Skeletal muscle tissue (tissue), 4 donors: ENCODE results near the gene CSNK2B. TPM values are rescaled to one million over a fixed set of nuclear protein-coding genes. Genes with fewer than 3 reads are reported as not detected.

Experiments
- H3K27ac ChIP-seq: one replicate; pipeline ENCODE4 v1.7.0; 2013; ENCODE audit warnings: mild to moderate bottlenecking, low read depth, low read length, inconsistent platforms
- H3K27me3 ChIP-seq, 3 donors: one replicate each; pipeline ENCODE4 v1.7.0; 2013; ENCODE audit warnings: low read length in 3 of 3; ENCODE audit not compliant: control insufficient read depth in 3 of 3, insufficient read depth in 3 of 3
- H3K36me3 ChIP-seq, 3 donors: one replicate each; pipeline ENCODE4 v1.7.0; 2013; ENCODE audit warnings: low read length in 3 of 3; ENCODE audit not compliant: control insufficient read depth in 3 of 3, insufficient read depth in 3 of 3
- H3K4me1 ChIP-seq, 3 donors: one replicate each; pipeline ENCODE4 v1.7.0; 2013; ENCODE audit warnings: low read length in 3 of 3, mild to moderate bottlenecking in 3 of 3; ENCODE audit not compliant: control insufficient read depth in 3 of 3, insufficient read depth in 3 of 3
- H3K4me3 ChIP-seq, 3 donors: one replicate each; pipeline ENCODE4 v1.7.0; 2013; ENCODE audit warnings: low read length in 3 of 3
- H3K9ac ChIP-seq, 3 donors: one replicate each; pipeline ENCODE4 v1.7.0; 2013; ENCODE audit warnings: low read length in 3 of 3, mild to moderate bottlenecking in 3 of 3, moderate library complexity in 2 of 3, low read depth in 1 of 3
- H3K9me3 ChIP-seq, 3 donors: one replicate each; pipeline ENCODE4 v1.7.0; 2013; ENCODE audit warnings: low read length in 3 of 3; ENCODE audit not compliant: control insufficient read depth in 3 of 3
- total RNA-seq: library from RNA; depleted of rRNA; stranded (reverse); fragments of >200 nt; gene quantifications from one replicate; pipeline ENCODE4 v1.2.3, GENCODE V29; 2014
- donor health status: Osteomylitis.

CSNK2B gene
- total RNA-seq, 1 donor from 2014 or later: 68.4 TPM

DNA sequence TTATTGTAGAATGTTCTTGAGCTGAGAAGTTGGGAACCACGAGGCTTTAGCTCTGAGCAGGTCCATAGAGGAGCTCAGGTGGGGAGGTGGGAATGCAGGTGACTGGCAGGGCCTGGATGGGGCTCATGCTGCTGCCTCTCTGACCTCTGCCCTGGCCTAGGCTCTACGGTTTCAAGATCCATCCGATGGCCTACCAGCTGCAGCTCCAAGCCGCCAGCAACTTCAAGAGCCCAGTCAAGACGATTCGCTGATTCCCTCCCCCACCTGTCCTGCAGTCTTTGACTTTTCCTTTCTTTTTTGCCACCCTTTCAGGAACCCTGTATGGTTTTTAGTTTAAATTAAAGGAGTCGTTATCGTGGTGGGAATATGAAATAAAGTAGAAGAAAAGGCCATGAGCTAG lies 3.8 kb downstream of the CSNK2B start, which contains the start of gene LY6G5B:
LY6G5B (plus strand) TSS at position 301 of the 400 bp plus-strand sequence. CDS start 975 bp downstream, outside the sequence.
- Histone ChIP-seq H3K27me3 (no peaks in the 10 kb centered on the region), H3K27ac (no peak within 1 kb of the TSS), H3K4me3 (no peak within 1 kb of the TSS), H3K36me3 (peaks cover 57 to 69% (median 59%) of the 10 kb centered on the region in 3 donors), H3K9me3 (no peaks in the 10 kb centered on the region), H3K4me1 (peaks cover 10 to 32% (median 13%) of the 10 kb centered on the region in 3 donors), H3K9ac (no peak within 1 kb of the TSS)

DNA sequence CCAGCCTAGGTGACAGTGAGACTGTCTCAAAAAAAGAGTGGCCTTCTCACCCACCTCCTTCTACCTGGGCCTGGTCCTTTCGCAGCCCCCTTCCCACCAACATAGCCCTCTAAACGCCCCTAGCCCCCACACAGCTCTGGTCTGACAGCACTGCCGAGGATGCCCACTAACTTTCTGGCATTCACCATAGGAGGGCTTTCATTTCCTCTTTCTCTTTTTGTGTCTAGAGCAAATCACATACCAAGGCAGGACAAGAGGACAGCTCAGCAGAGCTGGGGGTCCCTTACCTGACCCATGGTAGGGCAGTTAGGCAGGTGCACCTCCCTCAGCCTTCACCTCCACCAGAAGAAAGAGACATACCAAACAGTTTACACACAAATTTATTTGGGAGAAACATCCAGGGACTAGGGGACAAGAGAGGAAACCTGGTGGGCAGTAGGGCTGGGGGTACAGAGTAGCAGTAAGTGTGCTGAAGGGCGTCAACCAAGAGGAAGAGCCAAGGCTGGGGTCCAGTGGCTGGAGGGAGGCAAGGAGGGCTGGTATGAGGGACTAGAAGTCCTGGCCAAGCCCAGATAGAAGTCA lies 10.5 kb downstream of the CSNK2B start:
- H3K4me3 ChIP-seq: no peak overlapping the region
- H3K27me3 ChIP-seq: no peaks in the 10 kb centered on the region
- H3K9me3 ChIP-seq: no peaks in the 10 kb centered on the region
- peaks cover 11 to 22% (median 16%) of the 10 kb centered on the region in 3 donors for H3K4me1 ChIP-seq
- H3K9ac ChIP-seq: no peak overlapping the region
- H3K36me3 ChIP-seq: peaks cover 16 to 25% (median 16%) of the 10 kb centered on the region in 3 donors
- H3K27ac ChIP-seq: no peak overlapping the region

DNA sequence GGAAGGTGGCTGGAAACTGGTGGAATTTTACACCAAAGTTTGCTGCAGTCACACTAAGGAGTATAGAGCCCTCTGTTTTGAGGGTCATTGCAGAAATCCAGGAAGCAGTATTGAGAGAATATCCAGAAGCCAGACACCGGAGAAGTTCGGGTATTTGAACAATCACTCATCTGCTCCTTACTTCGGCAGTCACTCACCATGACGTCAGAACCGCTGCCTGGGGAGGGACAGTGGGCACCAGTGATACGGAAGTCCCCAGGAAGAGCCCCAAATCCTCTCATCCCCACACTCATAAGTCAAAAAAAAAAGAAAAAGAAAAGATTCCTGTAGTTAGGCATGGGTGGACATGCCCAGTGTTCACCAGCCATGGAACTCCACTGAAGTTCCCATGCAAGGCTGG lies 11.0 kb downstream of the CSNK2B start:
- Histone ChIP-seq H3K4me1 (peaks cover 15 to 25% (median 18%) of the 10 kb centered on the region in 3 donors), H3K4me3 (no peak overlapping the region), H3K27ac (no peak overlapping the region), H3K9ac (no peak overlapping the region), H3K27me3 (no peaks in the 10 kb centered on the region), H3K9me3 (no peaks in the 10 kb centered on the region), H3K36me3 (peaks cover 11 to 20% (median 11%) of the 10 kb centered on the region in 3 donors)

DNA sequence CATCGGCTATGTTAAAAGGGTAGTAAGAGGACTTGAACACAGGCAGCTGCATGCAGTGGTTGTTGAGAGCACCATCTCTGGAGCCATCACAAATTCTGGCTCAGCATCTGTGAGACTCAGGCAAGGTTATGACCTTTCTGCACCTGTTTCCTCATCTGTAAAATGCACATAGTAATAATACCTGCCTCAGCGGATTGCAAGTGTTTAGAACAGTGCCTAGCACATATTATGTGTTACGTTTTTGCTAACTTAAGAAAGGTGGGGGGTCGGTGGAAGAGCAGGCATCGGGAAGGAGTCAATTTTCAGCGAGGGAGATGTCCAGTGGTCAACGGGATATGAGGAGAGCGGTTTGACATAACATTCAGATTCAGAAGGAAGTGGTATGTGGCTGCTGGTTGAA lies 12.1 kb downstream of the CSNK2B start:
- H3K9me3 ChIP-seq: no peaks in the 10 kb centered on the region
- H3K4me3 ChIP-seq: no peak overlapping the region
- peaks cover 4 to 12% (median 7%) of the 10 kb centered on the region in 3 donors for H3K36me3 ChIP-seq
- no peak overlapping the region for H3K9ac ChIP-seq
- H3K4me1 ChIP-seq: peaks cover 15 to 25% (median 18%) of the 10 kb centered on the region in 3 donors
- H3K27ac ChIP-seq: no peak overlapping the region
- H3K27me3 ChIP-seq: no peaks in the 10 kb centered on the region

DNA sequence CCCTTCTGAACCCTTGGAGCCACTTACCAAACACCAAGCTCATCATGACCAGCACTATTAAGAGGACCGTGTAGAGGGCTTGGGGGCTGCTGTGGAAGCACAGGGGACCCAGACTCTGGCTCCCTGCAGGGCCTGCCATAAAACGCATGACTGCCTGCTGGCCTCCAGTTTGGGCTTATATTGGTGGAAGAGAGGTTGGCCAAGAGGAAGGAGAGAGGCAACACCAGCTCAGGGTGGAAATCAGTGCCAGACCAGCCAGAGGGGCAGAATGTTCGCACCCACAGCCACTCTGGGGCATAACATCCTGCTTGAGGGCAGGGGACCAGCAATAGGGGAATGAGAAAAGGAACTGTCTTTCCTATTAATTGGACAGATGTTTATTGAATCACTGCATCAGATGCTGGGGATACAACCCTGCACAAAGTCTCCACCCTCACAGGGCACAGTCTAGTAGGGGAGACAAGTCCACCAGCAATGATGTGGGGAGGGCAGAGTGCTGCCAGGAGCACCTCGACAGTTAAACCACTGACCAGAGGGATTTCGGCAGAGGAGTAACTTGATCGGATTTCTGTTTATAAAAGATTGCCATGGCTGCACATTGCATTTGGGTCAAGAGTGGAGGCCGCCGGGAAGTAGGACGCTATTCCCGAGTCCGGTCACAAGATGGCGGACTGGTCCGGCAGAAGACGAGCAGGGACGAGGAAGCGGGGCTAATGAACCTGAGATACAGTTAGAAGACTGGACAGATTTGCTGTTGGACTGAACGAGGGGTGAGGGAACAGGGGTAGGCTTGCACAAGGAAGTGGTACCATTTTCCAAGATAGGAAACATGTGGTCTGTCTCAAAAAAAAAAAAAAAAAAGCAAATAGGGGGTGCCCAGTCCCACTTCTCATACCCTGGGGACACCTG lies 14.6 kb downstream of the CSNK2B start, which contains the start of gene LY6G5C:
LY6G5C (minus strand) TSS at position 842 of the 909 bp plus-strand sequence; CDS start at position 148, 694 bp downstream.
- H3K27ac ChIP-seq: peak within 1 kb of the TSS; percentile 59
- no peaks in the 10 kb centered on the region for H3K9me3 ChIP-seq
- H3K9ac ChIP-seq: peak within 1 kb of the TSS; percentile 74 to 80 (median 78)
- H3K4me1 ChIP-seq: peaks cover 15 to 25% (median 18%) of the 10 kb centered on the region in 3 donors
- H3K36me3 ChIP-seq: peaks cover 1 to 6% (median 4%) of the 10 kb centered on the region in 3 donors
- H3K27me3 ChIP-seq: no peaks in the 10 kb centered on the region
- peak within 1 kb of the TSS; percentile 74 to 81 (median 81) for H3K4me3 ChIP-seq

DNA sequence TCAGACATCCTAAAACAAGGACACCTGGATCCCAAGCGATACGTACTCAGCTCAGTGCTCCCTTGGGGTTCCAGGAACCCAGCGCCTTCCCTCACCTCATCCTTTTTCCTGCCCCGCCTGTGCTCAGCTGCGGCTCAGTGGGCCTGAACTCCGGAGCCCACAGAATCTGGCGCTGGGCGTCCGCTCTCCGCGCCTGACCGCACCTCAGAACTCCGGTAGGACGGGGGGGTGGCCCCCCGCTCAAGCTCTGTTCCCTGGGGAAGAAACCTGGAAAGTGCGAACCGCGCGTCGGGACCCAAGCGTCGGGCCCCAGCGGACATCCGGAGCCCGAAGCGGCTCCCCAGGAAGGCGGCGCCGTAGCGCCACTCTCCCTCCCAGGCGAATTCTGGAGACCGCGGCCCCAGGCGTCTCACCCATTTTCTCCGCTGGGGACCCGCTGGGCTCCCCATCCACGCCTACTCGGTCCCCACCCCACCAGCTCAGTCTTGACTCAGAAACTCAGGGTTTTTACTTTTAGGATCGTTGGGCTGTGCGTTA lies 15.3 kb downstream of the CSNK2B start:
- H3K36me3 ChIP-seq: peaks cover 2 to 11% (median 7%) of the 10 kb centered on the region in 3 donors
- peak overlapping the region; percentile 74 to 80 (median 78) for H3K9ac ChIP-seq
- H3K4me1 ChIP-seq: peaks cover 15 to 25% (median 18%) of the 10 kb centered on the region in 3 donors
- H3K27me3 ChIP-seq: no peaks in the 10 kb centered on the region
- peak overlapping the region; percentile 74 to 81 (median 81) for H3K4me3 ChIP-seq
- no peaks in the 10 kb centered on the region for H3K9me3 ChIP-seq
- peak overlapping the region; percentile 59 for H3K27ac ChIP-seq

DNA sequence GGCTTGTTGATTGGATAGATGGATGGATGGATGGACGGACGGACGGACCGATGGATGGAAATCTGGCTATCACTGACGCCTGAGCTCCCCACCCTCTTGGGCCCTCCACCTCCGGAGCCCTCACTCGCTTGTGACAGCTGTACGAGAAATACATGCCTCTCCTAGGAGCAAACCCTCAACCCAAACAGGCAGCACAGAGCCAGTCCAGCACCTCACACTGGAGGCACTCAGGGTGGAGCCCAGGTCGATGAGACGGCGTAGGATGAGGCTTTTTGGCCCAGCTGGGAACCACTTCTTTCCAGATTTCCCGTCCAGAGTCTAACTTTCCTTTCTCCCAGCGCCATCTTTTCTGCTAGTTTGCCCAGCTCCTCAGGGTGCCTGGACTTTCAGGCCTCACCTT lies 17.7 kb downstream of the CSNK2B start:
- Histone ChIP-seq H3K27me3 (no peaks in the 10 kb centered on the region), H3K4me3 (no peak overlapping the region), H3K9ac (no peak overlapping the region), H3K4me1 (peaks cover 15 to 25% (median 18%) of the 10 kb centered on the region in 3 donors), H3K27ac (no peak overlapping the region), H3K36me3 (peaks cover 26 to 33% (median 29%) of the 10 kb centered on the region in 3 donors), H3K9me3 (no peaks in the 10 kb centered on the region)

DNA sequence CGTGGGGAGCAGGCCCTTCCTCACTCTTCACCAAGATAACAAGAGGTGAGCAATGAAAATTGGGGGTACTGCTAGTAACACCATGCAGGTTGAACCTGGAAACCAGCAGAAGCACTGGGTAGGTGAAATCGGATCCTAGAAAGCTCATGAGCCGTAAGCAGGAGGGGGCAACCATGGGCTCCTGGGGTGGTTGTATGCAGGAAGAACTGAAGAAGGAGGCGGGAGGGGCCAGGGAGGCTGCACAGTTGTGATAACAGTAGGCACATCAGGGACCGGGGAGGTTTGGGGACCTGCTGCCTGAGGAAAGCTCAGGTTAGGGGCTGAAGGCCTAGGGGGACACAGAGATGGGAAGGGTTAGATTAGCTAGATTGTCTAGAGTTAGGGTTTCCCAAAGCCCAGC lies 20.6 kb downstream of the CSNK2B start:
- no peak overlapping the region for H3K27ac ChIP-seq

DNA sequence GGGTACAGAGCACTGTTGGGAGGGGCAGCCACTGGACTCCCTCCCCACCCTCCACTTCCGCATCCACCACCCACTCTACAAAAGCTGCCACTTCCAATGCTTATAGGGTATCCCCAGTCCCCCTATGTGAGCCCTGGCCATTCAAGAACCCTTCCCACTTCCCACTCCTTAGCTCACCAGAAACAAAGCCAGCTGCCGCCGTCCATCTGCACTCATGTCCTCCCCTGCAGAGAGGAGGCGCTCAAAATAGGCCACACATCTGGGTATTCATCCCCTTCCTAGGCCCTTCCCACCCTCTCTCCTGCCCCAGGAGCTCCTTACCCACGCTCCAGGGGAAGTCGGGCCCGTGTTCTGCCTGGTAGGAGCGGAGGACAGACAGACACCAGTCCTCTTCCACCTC lies 21.4 kb downstream of the CSNK2B start:
- no peak overlapping the region for H3K27ac ChIP-seq
- no peaks in the 10 kb centered on the region for H3K4me1 ChIP-seq
- H3K9ac ChIP-seq: peak overlapping the region in 1 of 3 donors; percentile 16
- peaks cover 61 to 69% (median 61%) of the 10 kb centered on the region in 3 donors for H3K36me3 ChIP-seq
- no peaks in the 10 kb centered on the region for H3K27me3 ChIP-seq
- H3K4me3 ChIP-seq: no peak overlapping the region
- no peaks in the 10 kb centered on the region for H3K9me3 ChIP-seq

More for the DNA sequence above, 20.6 kb downstream of the CSNK2B start:
- no peak overlapping the region for H3K4me3 ChIP-seq
- H3K27me3 ChIP-seq: no peaks in the 10 kb centered on the region
- no peaks in the 10 kb centered on the region for H3K9me3 ChIP-seq
- peaks cover 2 to 4% (median 2%) of the 10 kb centered on the region in 3 donors for H3K4me1 ChIP-seq
- H3K36me3 ChIP-seq: peaks cover 53 to 62% (median 56%) of the 10 kb centered on the region in 3 donors
- no peak overlapping the region for H3K9ac ChIP-seq
